ENCODE results near the gene WDR33. TPM values are rescaled to one million over a fixed set of nuclear protein-coding genes. Genes with fewer than 3 reads are reported as not detected.

The WDR33 gene
- total and polyA plus RNA-seq, 2 of the 13 experiments (the other 11 are each of a cell fraction or from before 2014, with no cell fraction given) = 54.9 to 78.2 TPM

DNA sequence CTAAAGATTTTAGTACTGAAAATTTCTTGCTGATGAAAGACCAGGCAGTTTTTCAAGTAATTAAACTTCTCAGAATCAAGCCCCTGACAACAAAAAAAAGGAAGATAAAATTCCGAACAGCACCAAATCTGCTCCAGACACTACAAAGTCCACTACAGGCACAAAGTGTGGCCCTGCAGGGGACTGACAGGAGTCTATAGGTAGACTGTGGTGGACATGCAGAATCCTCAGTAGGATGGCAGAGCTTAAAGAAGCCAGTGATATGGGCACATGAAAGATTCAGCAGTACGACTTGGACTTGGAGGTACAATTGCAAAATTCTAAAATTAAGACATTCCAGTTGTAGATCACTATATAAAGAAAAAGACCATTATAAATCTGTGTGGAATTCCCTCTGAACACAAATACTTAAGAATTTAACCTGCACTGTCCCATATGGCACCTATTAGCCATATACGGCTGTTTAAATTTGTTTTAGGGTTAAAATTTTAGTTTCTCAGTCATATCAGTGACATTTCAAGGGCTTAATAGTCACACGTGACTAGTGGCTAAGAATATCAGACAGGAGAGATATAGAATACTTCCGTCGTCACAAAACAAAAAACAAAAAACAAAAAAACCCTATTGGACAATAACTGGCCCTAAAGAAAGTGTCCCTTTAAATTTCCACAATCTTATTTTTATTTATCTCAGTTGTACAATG lies 77.7 kb downstream of the WDR33 start (continued):
- TF ChIP-seq ZNF205 (CRISPR knock-in tag; IDR thresholded peaks at IDR 0.05) = no peak

DNA sequence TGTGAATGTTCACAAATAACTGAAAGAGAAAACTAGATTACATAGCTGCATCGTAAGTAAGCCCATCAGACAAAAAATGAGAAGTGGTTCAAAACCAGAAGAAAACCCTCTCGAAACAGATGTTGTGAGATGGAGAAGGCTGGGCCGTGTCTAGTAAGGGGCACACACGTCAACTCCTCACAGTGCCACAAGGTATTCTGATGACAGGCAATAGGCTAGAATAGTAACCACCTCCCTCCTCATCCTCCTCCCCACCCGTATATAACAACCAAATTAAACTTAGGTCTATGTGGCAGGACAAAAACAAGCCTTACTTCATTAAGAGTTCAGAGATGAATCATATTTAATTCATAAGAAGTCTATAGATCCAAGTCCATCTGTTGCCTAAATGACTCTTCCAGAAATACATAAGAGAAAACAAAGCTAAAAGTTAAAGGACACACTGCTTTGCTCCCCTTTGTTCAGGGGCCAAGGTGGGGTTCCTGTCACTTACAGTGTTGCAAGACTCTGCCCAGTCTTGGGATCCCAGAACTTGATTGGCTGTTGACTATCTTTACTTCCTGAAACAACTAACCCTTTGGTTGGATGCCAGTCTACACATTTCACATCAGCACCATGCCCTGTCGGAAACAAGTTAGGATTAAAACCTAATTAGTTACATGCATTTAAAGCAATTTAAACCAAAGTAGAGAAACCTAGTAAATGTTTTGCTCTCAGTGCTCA lies 84.7 kb downstream of the WDR33 start:
- Histone ChIP-seq H3K9me3 (ENCODE audit: low read length) (no peaks in the 10 kb centered on the region), H4K20me1 (ENCODE audit: insufficient read depth, low read length) (no peaks in the 10 kb centered on the region), H3K79me2 (ENCODE audit: insufficient read depth, low read length) (no peaks in the 10 kb centered on the region), H3K4me3 (replicated peaks in 1 of 3; ENCODE audit: insufficient read depth in 1 of 3, low read depth in 2 of 3, low read length in 3 of 3) (no peak overlapping the region), H3K27ac (ENCODE audit: extremely low read length, insufficient read depth, low read length) (no peak overlapping the region), H3K27me3 (ENCODE audit: control insufficient read depth in 1 of 2, insufficient read depth in 2 of 2, low read length in 2 of 2) (no peaks in the 10 kb centered on the region), H3K4me2 (ENCODE audit: low read depth, low read length) (no peak overlapping the region), H3K9ac (ENCODE audit: insufficient read depth, low read depth, low read length) (no peak overlapping the region), H2AFZ (ENCODE audit: low read length) (no peak overlapping the region), H3K4me1 (ENCODE audit: insufficient read depth, low read length) (no peaks in the 10 kb centered on the region), H3K36me3 (replicated peaks in 1 of 2; ENCODE audit: control insufficient read depth in 1 of 2, insufficient read depth in 2 of 2, low read length in 2 of 2) (peaks cover 8 to 26% of the 10 kb centered on the region in 2 experiments)
- no peak for TF ChIP-seq NFAT5 (CRISPR knock-in tag; IDR thresholded peaks at IDR 0.05)
- no peak for TF ChIP-seq SYNCRIP (IDR thresholded peaks at IDR 0.05; ENCODE audit: insufficient read depth, low read depth, low read length)
- TF ChIP-seq ZNF12 (CRISPR knock-in tag; IDR thresholded peaks at IDR 0.05) = no peak
- TF ChIP-seq, protein P1, sequence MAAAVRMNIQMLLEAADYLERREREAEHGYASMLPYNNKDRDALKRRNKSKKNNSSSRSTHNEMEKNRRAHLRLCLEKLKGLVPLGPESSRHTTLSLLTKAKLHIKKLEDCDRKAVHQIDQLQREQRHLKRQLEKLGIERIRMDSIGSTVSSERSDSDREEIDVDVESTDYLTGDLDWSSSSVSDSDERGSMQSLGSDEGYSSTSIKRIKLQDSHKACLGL (CRISPR knock-in tag; IDR thresholded peaks at IDR 0.05) = no peak
- no peak for TF ChIP-seq E2F2 (CRISPR knock-in tag; IDR thresholded peaks at IDR 0.05; ENCODE audit: borderline replicate concordance)
- TF ChIP-seq, protein P2, sequence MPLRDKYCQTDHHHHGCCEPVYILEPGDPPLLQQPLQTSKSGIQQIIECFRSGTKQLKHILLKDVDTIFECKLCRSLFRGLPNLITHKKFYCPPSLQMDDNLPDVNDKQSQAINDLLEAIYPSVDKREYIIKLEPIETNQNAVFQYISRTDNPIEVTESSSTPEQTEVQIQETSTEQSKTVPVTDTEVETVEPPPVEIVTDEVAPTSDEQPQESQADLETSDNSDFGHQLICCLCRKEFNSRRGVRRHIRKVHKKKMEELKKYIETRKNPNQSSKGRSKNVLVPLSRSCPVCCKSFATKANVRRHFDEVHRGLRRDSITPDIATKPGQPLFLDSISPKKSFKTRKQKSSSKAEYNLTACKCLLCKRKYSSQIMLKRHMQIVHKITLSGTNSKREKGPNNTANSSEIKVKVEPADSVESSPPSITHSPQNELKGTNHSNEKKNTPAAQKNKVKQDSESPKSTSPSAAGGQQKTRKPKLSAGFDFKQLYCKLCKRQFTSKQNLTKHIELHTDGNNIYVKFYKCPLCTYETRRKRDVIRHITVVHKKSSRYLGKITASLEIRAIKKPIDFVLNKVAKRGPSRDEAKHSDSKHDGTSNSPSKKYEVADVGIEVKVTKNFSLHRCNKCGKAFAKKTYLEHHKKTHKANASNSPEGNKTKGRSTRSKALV (CRISPR knock-in tag; IDR thresholded peaks at IDR 0.05) = no peak
- FAIRE-seq (no peak), DNase-seq (ENCODE audit: low spot score) (no peak), ATAC-seq (0 out of 3 replicates have a peak, but pooled peaks have one; percentile 24)
- ChIA-PET POLR2A (no interaction called here), CTCF (ENCODE audit: low intra/inter-chr PET ratio, low total read pairs) (no interaction called here)
- in situ Hi-C loops (cut with HindIII; ENCODE audit: extremely low pct_ligation_motif_present, low pct_unique_long_range_greater_than_20kb) (no loop called here), intact Hi-C loops (cut with micrococcal nuclease; ENCODE audit: unreplicated experiment) (no loop called here)
- over 99% methylated on average over 6 of the region's 6 CpGs for WGBS (ENCODE audit: low lambda C conversion rate)
- BruUV-seq (replicated peaks) = no TSS peak
